ENCODE measurements around the gene SLC14A1.

- TF ChIP-seq, protein P1, sequence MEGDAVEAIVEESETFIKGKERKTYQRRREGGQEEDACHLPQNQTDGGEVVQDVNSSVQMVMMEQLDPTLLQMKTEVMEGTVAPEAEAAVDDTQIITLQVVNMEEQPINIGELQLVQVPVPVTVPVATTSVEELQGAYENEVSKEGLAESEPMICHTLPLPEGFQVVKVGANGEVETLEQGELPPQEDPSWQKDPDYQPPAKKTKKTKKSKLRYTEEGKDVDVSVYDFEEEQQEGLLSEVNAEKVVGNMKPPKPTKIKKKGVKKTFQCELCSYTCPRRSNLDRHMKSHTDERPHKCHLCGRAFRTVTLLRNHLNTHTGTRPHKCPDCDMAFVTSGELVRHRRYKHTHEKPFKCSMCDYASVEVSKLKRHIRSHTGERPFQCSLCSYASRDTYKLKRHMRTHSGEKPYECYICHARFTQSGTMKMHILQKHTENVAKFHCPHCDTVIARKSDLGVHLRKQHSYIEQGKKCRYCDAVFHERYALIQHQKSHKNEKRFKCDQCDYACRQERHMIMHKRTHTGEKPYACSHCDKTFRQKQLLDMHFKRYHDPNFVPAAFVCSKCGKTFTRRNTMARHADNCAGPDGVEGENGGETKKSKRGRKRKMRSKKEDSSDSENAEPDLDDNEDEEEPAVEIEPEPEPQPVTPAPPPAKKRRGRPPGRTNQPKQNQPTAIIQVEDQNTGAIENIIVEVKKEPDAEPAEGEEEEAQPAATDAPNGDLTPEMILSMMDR (IDR thresholded peaks at IDR 0.05; ENCODE audit: poor library complexity, severe bottlenecking): no peak
- TF ChIP-seq EZH2 (IDR thresholded peaks at IDR 0.05; ENCODE audit: borderline replicate concordance, insufficient read depth, low read length, poor library complexity, severe bottlenecking) (no peak), EP300 (conservative IDR thresholded peaks at IDR 0.05; ENCODE audit: poor library complexity, severe bottlenecking) (no peak), TAF1 (IDR thresholded peaks at IDR 0.05; ENCODE audit: low read depth) (no peak), RAD21 (conservative IDR thresholded peaks at IDR 0.05) (no peak), SMC3 (conservative IDR thresholded peaks at IDR 0.05; ENCODE audit: poor library complexity) (no peak), POLR2AphosphoS5 (IDR thresholded peaks at IDR 0.05) (no peak), MXI1 (conservative IDR thresholded peaks at IDR 0.05; ENCODE audit: poor library complexity, severe bottlenecking) (no peak)
- TF ChIP-seq, protein P2, sequence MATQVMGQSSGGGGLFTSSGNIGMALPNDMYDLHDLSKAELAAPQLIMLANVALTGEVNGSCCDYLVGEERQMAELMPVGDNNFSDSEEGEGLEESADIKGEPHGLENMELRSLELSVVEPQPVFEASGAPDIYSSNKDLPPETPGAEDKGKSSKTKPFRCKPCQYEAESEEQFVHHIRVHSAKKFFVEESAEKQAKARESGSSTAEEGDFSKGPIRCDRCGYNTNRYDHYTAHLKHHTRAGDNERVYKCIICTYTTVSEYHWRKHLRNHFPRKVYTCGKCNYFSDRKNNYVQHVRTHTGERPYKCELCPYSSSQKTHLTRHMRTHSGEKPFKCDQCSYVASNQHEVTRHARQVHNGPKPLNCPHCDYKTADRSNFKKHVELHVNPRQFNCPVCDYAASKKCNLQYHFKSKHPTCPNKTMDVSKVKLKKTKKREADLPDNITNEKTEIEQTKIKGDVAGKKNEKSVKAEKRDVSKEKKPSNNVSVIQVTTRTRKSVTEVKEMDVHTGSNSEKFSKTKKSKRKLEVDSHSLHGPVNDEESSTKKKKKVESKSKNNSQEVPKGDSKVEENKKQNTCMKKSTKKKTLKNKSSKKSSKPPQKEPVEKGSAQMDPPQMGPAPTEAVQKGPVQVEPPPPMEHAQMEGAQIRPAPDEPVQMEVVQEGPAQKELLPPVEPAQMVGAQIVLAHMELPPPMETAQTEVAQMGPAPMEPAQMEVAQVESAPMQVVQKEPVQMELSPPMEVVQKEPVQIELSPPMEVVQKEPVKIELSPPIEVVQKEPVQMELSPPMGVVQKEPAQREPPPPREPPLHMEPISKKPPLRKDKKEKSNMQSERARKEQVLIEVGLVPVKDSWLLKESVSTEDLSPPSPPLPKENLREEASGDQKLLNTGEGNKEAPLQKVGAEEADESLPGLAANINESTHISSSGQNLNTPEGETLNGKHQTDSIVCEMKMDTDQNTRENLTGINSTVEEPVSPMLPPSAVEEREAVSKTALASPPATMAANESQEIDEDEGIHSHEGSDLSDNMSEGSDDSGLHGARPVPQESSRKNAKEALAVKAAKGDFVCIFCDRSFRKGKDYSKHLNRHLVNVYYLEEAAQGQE (IDR thresholded peaks at IDR 0.05; ENCODE audit: borderline replicate concordance): no peak
These were observed 21.2 kb upstream of the SLC14A1 start for GRCh38 chr18:45702708-45703265.

Data from neural cell (in vitro differentiated cells).